ENCODE data around the gene RABEP1.

The RABEP1 gene

GRCh38 chr17:5354886-5355415 lies 72.9 kb downstream of the RABEP1 start:
- intact Hi-C loops (cut with DNase I): no loop called here

GRCh38 chr17:5355421-5356129 lies 73.5 kb downstream of the RABEP1 start:
- intact Hi-C loops (cut with DNase I): no loop called here
- DNase-seq: no peak

More at GRCh38 chr17:5354886-5355415, 72.9 kb downstream of the RABEP1 start:
- DNase-seq: no peak

- no peak for DNase-seq
- intact Hi-C loops (cut with DNase I): no loop called here
These were observed 79.3 kb downstream of the RABEP1 start for GRCh38 chr17:5361426-5361825.

- no peak for DNase-seq
- intact Hi-C loops (cut with DNase I): no loop called here
These were observed 80.2 kb downstream of the RABEP1 start for GRCh38 chr17:5362162-5362811.

DNA sequence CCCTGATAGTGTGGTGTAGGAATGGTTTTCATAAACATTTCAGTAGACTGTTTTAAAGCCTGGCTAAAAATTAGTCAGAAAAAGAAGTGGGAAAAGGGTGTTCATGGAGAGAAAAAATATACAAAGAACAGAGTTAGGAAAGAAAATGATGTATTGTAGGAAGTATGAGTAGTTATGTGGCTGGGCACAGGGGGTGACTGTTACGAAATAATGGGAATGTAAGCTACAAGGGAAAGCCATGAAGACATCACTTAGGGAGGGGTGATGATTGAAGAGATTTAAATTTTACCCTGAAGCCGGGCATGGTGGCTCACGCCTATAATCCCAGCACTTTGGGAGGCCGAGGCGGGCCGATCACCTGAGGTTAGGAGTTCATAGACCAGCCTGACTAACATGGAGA lies 82.1 kb downstream of the RABEP1 start:
- intact Hi-C loops (cut with DNase I): no loop called here
- no peak for DNase-seq

GRCh38 chr17:5364696-5365095 lies 82.6 kb downstream of the RABEP1 start:
- no peak for DNase-seq
- intact Hi-C loops (cut with DNase I): no loop called here

DNA sequence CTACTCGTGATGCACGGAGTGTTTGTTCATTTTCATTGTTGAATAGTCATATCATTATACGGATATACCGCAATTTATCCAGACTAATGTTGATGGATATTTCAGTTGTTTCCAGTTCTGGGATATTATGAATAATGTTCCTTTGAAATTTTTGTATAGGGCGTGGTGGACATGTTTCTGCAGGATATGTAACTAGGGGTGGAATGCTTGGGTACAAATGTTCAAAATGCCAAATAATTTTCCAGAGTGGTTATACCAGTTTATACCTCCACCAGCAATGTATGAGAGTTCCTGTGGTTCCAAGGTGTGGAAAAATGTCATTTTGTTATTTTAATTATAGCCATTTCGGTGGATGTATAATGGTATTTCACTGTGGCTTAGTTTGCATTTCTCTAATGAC lies 83.7 kb downstream of the RABEP1 start:
- intact Hi-C loops (cut with DNase I): no loop called here
- DNase-seq: no peak

GRCh38 chr17:5370411-5370810 lies 88.3 kb downstream of the RABEP1 start:
- intact Hi-C loops (cut with DNase I): no loop called here
- no peak for DNase-seq

DNA sequence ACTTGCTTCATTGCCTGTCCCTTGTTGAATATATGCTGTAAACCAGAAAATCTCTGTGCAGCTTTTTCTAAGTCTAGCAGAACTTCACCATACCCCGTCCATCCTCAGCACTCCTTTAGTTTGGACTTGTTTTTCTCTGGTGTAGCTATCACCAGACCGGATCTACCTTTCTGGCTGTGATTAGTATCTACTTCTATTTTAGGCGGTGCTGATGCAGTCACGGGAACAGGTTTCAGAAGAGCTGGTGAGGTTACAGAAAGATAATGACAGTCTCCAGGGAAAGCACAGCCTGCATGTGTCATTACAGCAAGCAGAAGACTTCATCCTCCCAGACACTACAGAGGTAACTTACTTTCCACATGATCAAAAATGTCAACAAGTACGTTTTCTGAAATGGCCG lies 91.0 kb downstream of the RABEP1 start:
- intact Hi-C loops (cut with DNase I): no loop called here
- DNase-seq: peak in 1 of 10 donors; percentile 13

DNA sequence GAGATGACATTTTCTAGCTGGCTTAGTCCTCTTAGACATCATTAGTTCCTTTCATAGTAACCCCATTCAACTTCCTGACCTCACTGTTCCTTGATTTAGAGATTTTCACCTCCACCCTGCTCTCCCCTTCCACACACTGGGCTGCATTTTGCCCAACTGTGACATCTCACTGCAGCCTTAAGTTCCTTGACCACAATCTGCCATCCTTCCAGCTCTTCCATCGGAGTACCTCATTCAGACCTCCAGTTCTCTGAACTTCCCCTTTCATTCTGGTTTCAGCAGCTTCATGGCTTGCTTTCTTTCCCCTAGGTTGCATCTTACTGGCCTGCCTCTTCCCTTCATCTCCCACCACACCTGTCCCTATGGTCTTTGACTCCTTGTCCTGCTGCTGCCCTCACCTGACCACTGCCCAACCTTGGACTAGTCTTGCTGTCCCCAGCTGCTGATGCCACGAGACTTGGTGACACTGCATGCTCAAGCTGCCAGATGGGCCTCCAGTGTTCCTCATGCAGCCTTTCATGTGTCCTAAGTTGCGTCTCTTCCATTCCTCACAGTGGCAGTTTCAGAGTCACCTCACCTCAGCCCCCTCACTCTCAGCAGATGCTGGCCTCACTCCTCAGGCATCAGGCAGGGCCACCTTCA lies 96.6 kb downstream of the RABEP1 start:
- intact Hi-C loops (cut with DNase I): no loop called here
- no peak for DNase-seq

DNA sequence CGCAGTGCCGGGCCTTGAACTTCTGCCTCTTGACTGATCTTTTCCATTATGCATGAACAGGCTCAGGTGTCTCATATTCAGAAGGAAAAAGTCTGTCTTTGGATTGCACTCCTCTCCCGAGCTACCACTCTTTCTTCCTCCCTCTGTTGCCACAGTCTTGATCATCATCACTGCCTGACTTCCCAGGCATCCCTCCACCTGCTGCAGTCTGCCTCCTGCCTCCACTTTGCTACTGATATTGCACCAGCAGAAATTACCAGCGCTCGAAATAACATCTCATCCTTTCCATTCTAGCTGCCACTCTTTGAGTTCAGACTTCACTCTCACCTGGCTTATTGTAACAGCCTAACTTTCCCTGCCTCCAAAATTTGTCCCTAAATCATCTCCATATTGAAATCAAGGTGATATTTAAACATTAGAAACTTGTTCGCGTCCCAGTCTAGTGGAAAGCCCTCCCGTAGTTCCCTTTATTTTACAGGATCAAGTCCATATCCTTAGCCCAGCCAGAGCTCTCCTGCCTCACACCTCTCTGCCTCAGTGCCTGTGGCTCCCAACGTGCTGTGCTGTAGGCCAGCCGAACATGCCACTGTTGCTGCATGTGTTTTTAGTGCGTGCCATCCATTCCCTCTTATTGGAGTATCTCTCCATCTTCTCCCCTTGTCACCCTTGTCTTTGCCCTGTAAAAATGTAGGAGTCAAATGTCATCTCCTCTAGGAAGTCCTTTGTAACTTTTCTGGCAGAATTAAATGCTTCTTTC lies 97.4 kb downstream of the RABEP1 start:
- intact Hi-C loops (cut with DNase I): no loop called here
- DNase-seq: no peak

- no peak for DNase-seq
- intact Hi-C loops (cut with DNase I): no loop called here
These were observed 98.5 kb downstream of the RABEP1 start for GRCh38 chr17:5380491-5381135.

DNA sequence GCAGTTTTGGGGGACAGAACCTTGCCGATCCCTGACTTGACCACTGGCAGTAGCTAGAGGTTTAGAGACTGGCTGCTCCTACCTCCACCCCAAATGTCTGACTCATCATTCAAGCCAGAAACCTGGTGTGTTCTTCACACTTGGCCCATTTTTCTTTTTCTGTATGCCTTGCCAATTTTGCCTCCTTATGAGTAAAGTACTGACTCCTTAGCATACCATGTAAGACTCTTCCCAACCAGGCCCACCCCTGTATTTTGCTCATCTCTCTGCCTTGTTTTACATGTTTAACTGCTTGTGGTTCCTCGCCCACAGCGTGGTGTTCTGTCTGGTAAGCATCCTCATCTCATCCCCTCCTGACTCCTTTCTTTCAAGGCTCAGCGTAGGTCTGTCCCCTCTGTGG lies 99.5 kb downstream of the RABEP1 start:
- no peak for DNase-seq
- intact Hi-C loops (cut with DNase I): no loop called here

GRCh38 chr17:5391678-5392077 lies 109.6 kb downstream of the RABEP1 start:
- no peak for DNase-seq
- intact Hi-C loops (cut with DNase I): no loop called here

GRCh38 chr17:5396612-5397011 lies 114.5 kb downstream of the RABEP1 start:
- intact Hi-C loops (cut with DNase I): no loop called here
- DNase-seq: no peak

- no peak for DNase-seq
- intact Hi-C loops (cut with DNase I): no loop called here
These were observed 117.7 kb downstream of the RABEP1 start for GRCh38 chr17:5399767-5400166.

DNA sequence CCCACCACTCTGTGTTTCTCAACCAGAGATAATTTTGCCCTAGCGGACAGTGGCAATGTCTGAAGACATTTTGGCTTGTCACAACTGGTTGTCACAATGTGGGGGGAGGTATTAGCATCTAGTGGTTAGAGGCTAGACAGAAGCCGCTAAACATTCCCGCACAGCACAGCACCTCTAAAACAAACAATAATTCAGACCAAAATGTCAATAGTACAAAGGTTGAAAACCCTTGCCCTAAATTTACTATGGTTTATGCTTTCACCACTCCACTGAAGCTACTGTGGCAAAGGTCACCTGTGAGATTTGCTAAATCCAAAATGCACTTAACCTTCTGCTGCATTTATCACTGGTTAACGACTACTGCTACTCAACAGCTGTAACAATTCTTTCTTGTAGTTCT lies 123.3 kb downstream of the RABEP1 start:
- intact Hi-C loops (cut with DNase I): no loop called here

DNA sequence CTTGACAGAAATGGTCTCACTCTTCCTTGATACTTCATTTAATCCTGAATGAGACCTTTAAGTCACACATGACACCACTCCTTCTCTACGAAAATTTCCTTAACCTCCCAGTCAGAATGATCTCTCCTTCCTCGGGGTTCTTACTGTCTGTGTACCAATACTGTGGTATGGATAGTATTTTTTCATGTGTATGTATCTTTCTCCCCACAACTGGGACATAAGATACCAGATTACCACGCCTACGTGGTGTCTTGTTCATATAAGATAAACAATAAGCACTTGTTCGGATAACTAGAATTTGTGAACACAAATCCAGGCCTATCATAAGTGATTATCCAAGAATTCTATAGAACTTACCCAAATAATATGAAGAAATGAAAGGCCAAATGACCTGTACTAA lies 126.1 kb downstream of the RABEP1 start:
- intact Hi-C loops (cut with DNase I): no loop called here
- no peak for DNase-seq

More for the DNA sequence above, 123.3 kb downstream of the RABEP1 start:
- DNase-seq: no peak

DNA sequence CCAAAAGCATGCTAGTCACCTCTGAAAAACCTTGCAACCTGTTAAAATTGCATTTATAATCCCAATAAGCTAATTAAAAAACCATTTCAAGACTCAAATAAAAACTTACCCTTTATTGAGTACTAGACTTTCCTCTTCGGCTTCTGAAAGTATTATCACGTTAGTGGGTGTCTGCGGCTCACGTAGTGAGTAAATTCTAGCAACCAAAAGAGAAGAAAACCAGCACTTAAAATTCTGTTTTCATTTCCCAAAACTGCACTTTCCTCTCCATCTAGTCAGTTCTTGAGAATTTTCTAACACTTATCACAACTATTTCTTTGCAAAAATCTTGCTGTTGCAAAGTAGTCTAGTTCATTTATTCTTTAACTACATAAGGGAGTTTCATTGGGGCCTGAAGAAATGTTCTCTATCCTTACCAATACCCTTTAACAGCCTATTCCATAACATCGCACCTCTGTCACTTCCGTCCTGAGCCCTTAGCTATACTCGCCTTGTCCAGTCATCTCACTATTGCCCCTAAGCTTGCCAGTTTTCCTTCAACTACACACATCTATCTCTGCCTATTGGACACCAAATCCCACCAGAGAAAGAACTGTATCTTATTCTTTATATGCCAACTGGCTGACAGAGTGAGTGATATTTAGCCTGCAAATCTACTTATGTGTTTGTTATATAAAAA lies 128.6 kb downstream of the RABEP1 start:
- DNase-seq: no peak
- intact Hi-C loops (cut with DNase I): no loop called here

DNA sequence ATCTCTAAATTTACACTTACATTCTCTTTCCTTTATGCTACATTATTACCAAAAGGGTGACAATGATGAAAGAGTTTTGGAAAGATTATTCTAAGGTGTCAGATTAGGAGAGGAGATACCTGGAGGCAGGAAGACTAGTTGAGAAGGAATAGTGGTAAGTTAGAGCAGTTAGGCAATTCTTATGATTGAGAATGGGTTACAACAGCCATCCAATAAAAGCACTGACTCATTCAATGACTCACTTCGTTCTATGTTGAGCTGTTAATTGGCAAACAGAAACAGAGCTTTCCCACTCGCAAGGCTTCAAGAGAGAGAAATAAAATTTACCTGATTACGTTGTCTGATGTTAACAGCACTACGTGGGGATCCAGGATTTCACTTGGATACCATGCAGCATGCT lies 131.6 kb downstream of the RABEP1 start:
- intact Hi-C loops (cut with DNase I): no loop called here
- DNase-seq: no peak
